Esophagus squamous epithelium (tissue), 5 donors: ENCODE measurements around the gene ZC2HC1C. TPM values are rescaled to one million over a fixed set of nuclear protein-coding genes. Genes with fewer than 3 reads are reported as not detected.

Experiments used
- DNase-seq: peaks from one replicate; lab custom pipeline; 2025; lab: John Stamatoyannopoulos, UW
- H3K27ac ChIP-seq, 4 donors: fragments of 200-600 bp; sonication (generic); one replicate each; pipeline ENCODE4 v1.5.1; 2016 to 2019; ENCODE audit warnings: mild to moderate bottlenecking in 1 of 4
- H3K27me3 ChIP-seq, 4 donors: fragments of 200-600 bp; sonication (generic); 1 replicate in 3 of 4; 2 replicates in 1 of 4; pipeline versions ENCODE4 v1.5.1 to v1.6.0; 2017 to 2021; ENCODE audit warnings: antibody characterized with exemption in 1 of 4
- H3K36me3 ChIP-seq, 3 donors: fragments of 200-600 bp; sonication (generic); one replicate each; pipeline ENCODE4 v1.5.1; 2016 to 2019
- H3K4me1 ChIP-seq, 3 donors: fragments of 200-600 bp; sonication (generic); one replicate each; pipeline ENCODE4 v1.5.1; 2017 to 2019
- H3K4me3 ChIP-seq, 4 donors: fragments of 200-600 bp; sonication (generic); 1 replicate in 3 of 4; 2 replicates in 1 of 4; pipeline ENCODE4 v1.5.1; 2016 to 2019; ENCODE audit warnings: mild to moderate bottlenecking in 2 of 4, moderate library complexity in 1 of 4
- H3K9me3 ChIP-seq, 3 donors: fragments of 200-600 bp; sonication (generic); one replicate each; pipeline ENCODE4 v1.5.1; 2016 to 2019
- POLR2A ChIP-seq, 4 donors: fragments of 450-650 bp; IDR thresholded peaks; one replicate each; pipeline ENCODE4 v1.6.1; 2017; ENCODE audit warnings: antibody characterized with exemption in 4 of 4, mild to moderate bottlenecking in 4 of 4, moderate library complexity in 3 of 4
- WGBS, 2 donors: methylation state at CpG; one replicate each; pipeline ENCODE4 v1.1.5; 2018; 5-methylcytosine and 5-hydroxymethylcytosine counted together
- intact Hi-C: fragments of 100-400 bp; cut with DNase I; formaldehyde crosslinking; loops from one replicate; pipeline ENCODE4 v1.15.0; 2022
- total RNA-seq, 4 donors: library from RNA; depleted of rRNA; stranded (reverse); fragments of >200 nt; gene quantifications; one replicate each; pipeline ENCODE4 v1.1.0, GENCODE V29; 2016
- TF ChIP-seq, protein P1 (sequence below), 6 experiments: fragments of 450-650 bp in 4 of 6; fragments of 200-600 bp in 2 of 6; sonication (generic) in 2 of 6; IDR thresholded peaks; one replicate each; pipeline ENCODE4 v1.5.1; 2016 to 2019; ENCODE audit warnings: antibody characterized with exemption in 6 of 6, mild to moderate bottlenecking in 4 of 6, moderate library complexity in 4 of 6
- donor health status: DM: yes; HTN: yes; CAD: no.

ZC2HC1C gene
- total RNA-seq, 4 donors from 2014 or later, result 0.64 to 5.0 (median 2.2) TPM

DNA sequence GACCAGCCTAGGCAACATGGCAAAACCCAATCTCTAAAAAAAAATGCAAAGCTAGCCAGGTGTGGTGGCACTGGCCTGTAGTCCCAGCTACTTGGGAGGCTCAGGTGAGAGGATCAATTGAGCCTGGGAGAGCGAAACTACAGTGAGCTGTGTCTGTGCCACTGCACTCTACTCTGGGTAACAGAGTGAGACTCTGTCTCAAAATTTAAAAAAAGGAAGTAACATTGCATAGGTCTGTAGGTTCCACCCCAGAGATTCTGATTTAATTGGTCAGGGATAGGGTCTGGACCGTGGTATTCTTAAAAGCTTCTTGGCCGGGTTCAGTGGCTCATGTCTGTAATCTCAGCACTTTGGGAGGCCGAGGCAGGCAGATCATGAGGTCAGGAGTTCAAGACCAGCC, 26.2 kb downstream of the ZC2HC1C start:
- no peaks in the 10 kb centered on the region for H3K27me3 ChIP-seq
- no peaks in the 10 kb centered on the region for H3K4me1 ChIP-seq
- WGBS, 2 donors, result 86 to 96% methylated on average over 3 to 4 of the region's 4 CpGs
- H3K36me3 ChIP-seq, result peaks cover 14 to 100% (median 44%) of the 10 kb centered on the region in 3 donors
- H3K9me3 ChIP-seq, result no peaks in the 10 kb centered on the region
- H3K4me3 ChIP-seq, result no peak overlapping the region
- no peak for DNase-seq
- TF ChIP-seq, protein P1, sequence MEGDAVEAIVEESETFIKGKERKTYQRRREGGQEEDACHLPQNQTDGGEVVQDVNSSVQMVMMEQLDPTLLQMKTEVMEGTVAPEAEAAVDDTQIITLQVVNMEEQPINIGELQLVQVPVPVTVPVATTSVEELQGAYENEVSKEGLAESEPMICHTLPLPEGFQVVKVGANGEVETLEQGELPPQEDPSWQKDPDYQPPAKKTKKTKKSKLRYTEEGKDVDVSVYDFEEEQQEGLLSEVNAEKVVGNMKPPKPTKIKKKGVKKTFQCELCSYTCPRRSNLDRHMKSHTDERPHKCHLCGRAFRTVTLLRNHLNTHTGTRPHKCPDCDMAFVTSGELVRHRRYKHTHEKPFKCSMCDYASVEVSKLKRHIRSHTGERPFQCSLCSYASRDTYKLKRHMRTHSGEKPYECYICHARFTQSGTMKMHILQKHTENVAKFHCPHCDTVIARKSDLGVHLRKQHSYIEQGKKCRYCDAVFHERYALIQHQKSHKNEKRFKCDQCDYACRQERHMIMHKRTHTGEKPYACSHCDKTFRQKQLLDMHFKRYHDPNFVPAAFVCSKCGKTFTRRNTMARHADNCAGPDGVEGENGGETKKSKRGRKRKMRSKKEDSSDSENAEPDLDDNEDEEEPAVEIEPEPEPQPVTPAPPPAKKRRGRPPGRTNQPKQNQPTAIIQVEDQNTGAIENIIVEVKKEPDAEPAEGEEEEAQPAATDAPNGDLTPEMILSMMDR (IDR thresholded peaks at IDR 0.05), result no peak
- no peak for TF ChIP-seq POLR2A (IDR thresholded peaks at IDR 0.05)
- no peak overlapping the region for H3K27ac ChIP-seq
- intact Hi-C loops, result no loop called here

DNA sequence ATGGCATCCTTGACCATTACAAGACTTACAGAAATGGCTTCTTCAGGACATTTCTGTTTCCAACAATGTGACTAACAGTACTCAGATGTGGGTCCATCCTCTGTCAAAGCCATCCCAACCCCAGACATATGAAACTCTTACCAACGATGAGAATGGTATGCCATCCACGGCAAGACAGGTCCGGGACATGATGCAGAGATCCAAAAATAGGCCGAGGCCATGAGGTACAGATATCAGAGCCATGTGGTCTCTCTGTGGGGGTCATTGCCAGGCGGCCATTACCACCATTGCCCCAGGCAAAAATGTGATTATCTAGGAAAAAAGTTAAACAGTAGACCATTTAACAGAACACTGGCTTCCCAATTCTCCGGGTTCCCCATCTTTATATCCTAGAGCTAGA, 27.5 kb downstream of the ZC2HC1C start:
- TF ChIP-seq, protein P1 (IDR thresholded peaks at IDR 0.05), result no peak
- no peak for TF ChIP-seq POLR2A (IDR thresholded peaks at IDR 0.05)

DNA sequence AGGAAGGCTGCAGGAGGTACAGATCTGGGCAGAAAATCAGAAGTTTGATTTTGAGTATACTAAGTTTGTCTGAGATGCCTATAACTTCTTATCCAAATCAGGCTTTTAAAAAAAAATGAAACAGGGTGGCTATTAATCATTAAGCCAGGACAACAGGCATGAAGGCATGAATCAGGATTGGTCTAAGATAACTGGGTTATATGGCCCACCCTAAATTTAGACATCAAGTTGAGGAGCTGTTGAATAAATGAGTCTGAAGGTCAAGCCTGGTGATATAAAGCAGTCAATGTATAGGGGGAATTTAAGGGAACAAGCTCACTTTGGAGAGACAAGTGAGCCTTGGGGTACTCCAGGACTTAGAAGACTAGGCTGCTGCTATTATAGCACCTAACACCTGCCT, 28.8 kb downstream of the ZC2HC1C start:
- H3K4me1 ChIP-seq, result no peaks in the 10 kb centered on the region
- no peak overlapping the region for H3K4me3 ChIP-seq
- intact Hi-C loops, result no loop called here
- no peak for DNase-seq
- peaks cover 14 to 100% (median 38%) of the 10 kb centered on the region in 3 donors for H3K36me3 ChIP-seq
- no peak overlapping the region for H3K27ac ChIP-seq
- no peaks in the 10 kb centered on the region for H3K27me3 ChIP-seq
- TF ChIP-seq, protein P1 (IDR thresholded peaks at IDR 0.05), result no peak
- TF ChIP-seq POLR2A (IDR thresholded peaks at IDR 0.05), result no peak
- H3K9me3 ChIP-seq, result no peaks in the 10 kb centered on the region

More for the DNA sequence above, 27.5 kb downstream of the ZC2HC1C start:
- Histone ChIP-seq H3K4me1 (no peaks in the 10 kb centered on the region), H3K36me3 (peaks cover 14 to 100% (median 38%) of the 10 kb centered on the region in 3 donors), H3K27me3 (no peaks in the 10 kb centered on the region), H3K4me3 (no peak overlapping the region), H3K9me3 (no peaks in the 10 kb centered on the region), H3K27ac (no peak overlapping the region)
- intact Hi-C loops, result no loop called here
- 88 to 90% methylated on average over 5 to 6 of the region's 6 CpGs for WGBS, 2 donors
- no peak for DNase-seq

DNA sequence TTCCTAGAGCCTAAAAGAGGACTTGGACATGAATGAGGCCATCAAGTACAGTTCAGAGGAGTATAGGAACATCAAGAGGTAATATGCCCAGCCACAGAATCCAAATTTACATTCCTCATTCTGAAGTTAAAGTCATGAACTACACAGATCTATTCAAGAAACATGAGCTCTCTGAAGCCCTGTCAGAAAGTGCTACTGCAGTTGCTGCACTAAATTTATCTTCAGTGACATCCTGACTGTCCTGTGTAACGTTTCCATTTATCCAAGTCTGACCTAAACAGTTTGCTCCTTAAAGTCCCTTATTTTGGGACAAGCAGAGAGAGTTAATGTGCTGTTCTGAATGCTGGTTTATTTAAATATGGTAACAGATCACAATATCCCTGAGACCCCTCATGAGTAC, 29.2 kb downstream of the ZC2HC1C start:
- intact Hi-C loops, result no loop called here
- TF ChIP-seq POLR2A (IDR thresholded peaks at IDR 0.05), result no peak
- TF ChIP-seq, protein P1 (IDR thresholded peaks at IDR 0.05), result no peak
- no peak for DNase-seq
- Histone ChIP-seq H3K4me3 (no peak overlapping the region), H3K4me1 (no peaks in the 10 kb centered on the region), H3K27ac (no peak overlapping the region), H3K27me3 (no peaks in the 10 kb centered on the region), H3K9me3 (no peaks in the 10 kb centered on the region), H3K36me3 (peaks cover 14 to 100% (median 42%) of the 10 kb centered on the region in 3 donors)
- 50 to 70% methylated on average over 1 of the region's 1 CpG for WGBS, 2 donors

DNA sequence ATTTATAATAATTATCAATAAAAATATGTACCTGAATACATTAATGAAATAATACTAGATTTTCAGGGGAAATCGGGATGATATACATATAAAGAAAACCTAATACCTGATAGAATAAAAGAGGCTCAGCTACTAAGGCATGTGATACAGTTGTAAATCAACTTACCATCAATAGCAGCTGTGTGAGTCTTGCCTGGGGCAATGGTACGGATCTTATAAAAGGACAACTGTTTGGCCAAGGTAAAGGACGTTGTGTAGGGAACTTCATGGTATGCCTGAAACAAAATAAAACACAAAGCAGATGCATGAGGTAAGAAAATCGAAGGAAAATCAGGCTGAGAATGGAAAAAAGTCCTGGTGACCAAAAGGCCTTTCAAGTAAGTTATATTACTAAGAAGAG, 32.0 kb downstream of the ZC2HC1C start:
- TF ChIP-seq POLR2A (IDR thresholded peaks at IDR 0.05), result no peak
- TF ChIP-seq, protein P1 (IDR thresholded peaks at IDR 0.05), result no peak

More for the DNA sequence above, 32.0 kb downstream of the ZC2HC1C start:
- intact Hi-C loops, result no loop called here
- H3K27ac ChIP-seq, result no peak overlapping the region
- H3K4me1 ChIP-seq, result no peaks in the 10 kb centered on the region
- DNase-seq, result no peak
- WGBS, 2 donors, result 70% methylated on average over 4 of the region's 4 CpGs
- H3K4me3 ChIP-seq, result no peak overlapping the region
- H3K27me3 ChIP-seq, result no peaks in the 10 kb centered on the region
- H3K9me3 ChIP-seq, result no peaks in the 10 kb centered on the region
- peaks cover 0 to 100% (median 33%) of the 10 kb centered on the region in 3 donors for H3K36me3 ChIP-seq
